Adrenal gland (tissue), 5 donors: Measurements from ENCODE around the gene PMF1.
"Not testable (repeated sequence)": the region's sequence is repeated elsewhere in the genome, so short reads cannot be mapped to it uniquely, and the experiment has no call there.

ENCODE experiments used
- POLR2A ChIP-seq, 2 donors: fragments of 450-650 bp; IDR thresholded peaks; one replicate each; pipeline ENCODE4 v1.6.1; 2017; ENCODE audit warnings: antibody characterized with exemption in 2 of 2, mild to moderate bottlenecking in 2 of 2, moderate library complexity in 1 of 2
- TF ChIP-seq, protein P1 (sequence below), 6 experiments: fragments of 450-650 bp in 4 of 6; fragments of 200-600 bp in 2 of 6; sonication (generic) in 1 of 6; IDR thresholded peaks; 1 replicate in 5 of 6; 2 replicates in 1 of 6; pipeline versions ENCODE4 v1.5.1 to v1.8.0; 2016 to 2021; ENCODE audit warnings: antibody characterized with exemption in 6 of 6, mild to moderate bottlenecking in 2 of 6, moderate library complexity in 1 of 6
- donor health status: DM: no; HTN: no; CAD: no.

DNA sequence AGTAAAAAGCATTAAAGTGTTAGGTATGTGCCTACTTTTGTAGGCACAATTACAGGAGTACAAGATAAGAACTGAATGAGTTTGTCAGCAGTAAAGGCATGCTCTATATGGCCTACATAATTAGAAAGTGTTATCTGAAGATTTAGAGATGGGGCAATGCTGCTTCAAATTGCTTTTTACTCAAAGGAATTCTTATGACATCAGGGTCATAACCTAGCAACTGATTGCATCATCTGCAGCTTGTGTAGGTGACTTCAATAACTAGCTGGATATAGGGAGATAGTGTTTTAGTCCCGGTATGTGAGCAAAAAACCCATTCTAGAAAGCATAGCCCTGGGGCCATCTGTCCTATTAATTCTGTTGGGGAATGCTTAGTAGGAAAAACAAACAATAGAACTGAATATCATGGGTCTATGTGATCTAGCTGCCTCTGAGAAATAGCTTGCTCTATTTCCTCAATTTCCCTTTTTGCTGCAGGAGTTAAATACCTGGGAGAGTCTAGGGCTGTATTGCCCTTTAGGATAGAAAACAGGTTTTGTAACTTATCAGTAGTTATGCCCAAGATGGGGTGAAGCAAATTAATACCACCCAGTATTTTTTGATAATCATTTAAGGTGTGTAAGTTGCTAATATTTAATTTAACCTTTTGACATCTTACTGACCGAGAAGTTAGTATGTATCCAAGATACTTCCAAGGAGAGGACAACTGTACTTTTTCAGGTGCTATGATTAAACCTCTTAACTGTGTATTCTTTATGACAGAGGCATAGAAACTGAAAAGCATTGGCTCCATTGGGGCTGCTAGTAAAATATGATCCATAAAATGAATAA is 26.2 kb upstream of the PMF1 start:
- TF ChIP-seq, protein P1, sequence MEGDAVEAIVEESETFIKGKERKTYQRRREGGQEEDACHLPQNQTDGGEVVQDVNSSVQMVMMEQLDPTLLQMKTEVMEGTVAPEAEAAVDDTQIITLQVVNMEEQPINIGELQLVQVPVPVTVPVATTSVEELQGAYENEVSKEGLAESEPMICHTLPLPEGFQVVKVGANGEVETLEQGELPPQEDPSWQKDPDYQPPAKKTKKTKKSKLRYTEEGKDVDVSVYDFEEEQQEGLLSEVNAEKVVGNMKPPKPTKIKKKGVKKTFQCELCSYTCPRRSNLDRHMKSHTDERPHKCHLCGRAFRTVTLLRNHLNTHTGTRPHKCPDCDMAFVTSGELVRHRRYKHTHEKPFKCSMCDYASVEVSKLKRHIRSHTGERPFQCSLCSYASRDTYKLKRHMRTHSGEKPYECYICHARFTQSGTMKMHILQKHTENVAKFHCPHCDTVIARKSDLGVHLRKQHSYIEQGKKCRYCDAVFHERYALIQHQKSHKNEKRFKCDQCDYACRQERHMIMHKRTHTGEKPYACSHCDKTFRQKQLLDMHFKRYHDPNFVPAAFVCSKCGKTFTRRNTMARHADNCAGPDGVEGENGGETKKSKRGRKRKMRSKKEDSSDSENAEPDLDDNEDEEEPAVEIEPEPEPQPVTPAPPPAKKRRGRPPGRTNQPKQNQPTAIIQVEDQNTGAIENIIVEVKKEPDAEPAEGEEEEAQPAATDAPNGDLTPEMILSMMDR (IDR thresholded peaks at IDR 0.05): not testable (repeated sequence)
- not testable (repeated sequence) for TF ChIP-seq POLR2A (IDR thresholded peaks at IDR 0.05)
